AG09309 (cell line): Measurements from ENCODE around the gene CNPY2.
A peak's percentile ranks its signal among the peaks of the same experiment; 100 is the strongest.

Experiments used
- DNase-seq: peaks from one replicate; pipeline ENCODE4 v3.0.0-alpha.2; 2010; ENCODE audit warnings: low read depth
- H3K4me3 ChIP-seq: 2 replicates; pipeline ENCODE4 v1.5.1; 2011; ENCODE audit warnings: mild to moderate bottlenecking, low read depth, low read length, moderate library complexity; ENCODE audit not compliant: control insufficient read depth
- TF ChIP-seq, protein P1 (sequence below): IDR thresholded peaks from 2 replicates; pipeline ENCODE4 v1.5.1; 2011; ENCODE audit warnings: mild to moderate bottlenecking, low read depth, low read length, inconsistent platforms; ENCODE audit not compliant: insufficient read depth, control insufficient read depth; ENCODE audit errors: missing control alignments

The CNPY2 gene

DNA sequence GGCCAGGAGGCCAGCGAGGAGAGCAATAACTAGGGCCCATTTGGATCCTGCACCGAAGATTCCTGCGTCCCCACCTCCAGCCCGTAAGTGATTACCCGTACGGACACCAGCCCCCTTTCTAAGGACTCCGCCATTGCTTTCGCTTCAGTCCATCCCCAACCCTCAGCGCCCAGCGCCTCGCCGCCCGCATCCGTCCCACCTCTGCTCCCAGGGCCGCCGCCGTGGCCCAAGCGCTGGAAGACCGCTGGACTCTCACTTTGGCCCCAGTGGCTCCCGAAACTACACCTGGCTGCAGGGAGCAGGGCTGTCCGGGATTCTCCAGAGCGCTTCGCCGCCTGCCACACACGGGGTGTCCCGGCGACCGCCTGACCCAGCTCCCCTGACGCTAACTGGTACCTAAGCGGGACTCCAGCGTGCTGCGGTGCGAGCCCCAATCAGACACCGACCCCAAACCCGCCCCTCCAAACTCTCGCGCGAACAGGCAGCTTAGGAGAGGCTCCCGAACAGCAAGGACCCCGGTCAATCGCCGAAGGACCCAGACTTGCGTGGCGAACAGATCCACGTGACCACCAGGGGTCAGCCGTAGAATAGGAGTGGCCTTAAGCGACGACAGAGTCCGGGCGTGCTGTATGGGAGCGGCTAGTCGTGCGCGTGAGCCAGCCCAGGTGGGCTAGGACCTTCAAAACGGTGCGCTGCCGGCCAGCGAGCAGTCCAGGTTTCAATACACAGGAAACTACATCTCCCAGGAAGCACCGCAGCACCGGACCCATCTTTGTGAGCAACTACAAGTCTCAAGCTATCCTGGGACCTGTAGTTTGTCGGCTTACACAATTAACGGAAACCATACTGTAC, at the start of gene CNPY2:
Gene CNPY2, minus strand, starts transcription at position 367 of the 852 bp plus-strand sequence. CDS start 771 bp downstream, outside the sequence.
- TF ChIP-seq, protein P1, sequence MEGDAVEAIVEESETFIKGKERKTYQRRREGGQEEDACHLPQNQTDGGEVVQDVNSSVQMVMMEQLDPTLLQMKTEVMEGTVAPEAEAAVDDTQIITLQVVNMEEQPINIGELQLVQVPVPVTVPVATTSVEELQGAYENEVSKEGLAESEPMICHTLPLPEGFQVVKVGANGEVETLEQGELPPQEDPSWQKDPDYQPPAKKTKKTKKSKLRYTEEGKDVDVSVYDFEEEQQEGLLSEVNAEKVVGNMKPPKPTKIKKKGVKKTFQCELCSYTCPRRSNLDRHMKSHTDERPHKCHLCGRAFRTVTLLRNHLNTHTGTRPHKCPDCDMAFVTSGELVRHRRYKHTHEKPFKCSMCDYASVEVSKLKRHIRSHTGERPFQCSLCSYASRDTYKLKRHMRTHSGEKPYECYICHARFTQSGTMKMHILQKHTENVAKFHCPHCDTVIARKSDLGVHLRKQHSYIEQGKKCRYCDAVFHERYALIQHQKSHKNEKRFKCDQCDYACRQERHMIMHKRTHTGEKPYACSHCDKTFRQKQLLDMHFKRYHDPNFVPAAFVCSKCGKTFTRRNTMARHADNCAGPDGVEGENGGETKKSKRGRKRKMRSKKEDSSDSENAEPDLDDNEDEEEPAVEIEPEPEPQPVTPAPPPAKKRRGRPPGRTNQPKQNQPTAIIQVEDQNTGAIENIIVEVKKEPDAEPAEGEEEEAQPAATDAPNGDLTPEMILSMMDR = peak; percentile 7
- peak; percentile 79 for DNase-seq
- H3K4me3 ChIP-seq = peak within 1 kb of the TSS; percentile 99

GRCh38 chr12:56362130-56363059, 46.6 kb upstream of the CNPY2 start, which contains the start of gene APOF:
Gene APOF, minus strand, starts transcription at chr12:56362857. Its CDS starts 112 bp downstream, at chr12:56362745.
- TF ChIP-seq, protein P1 = no peak
- H3K4me3 ChIP-seq = no peak within 1 kb of the TSS
- no peak for DNase-seq

DNA sequence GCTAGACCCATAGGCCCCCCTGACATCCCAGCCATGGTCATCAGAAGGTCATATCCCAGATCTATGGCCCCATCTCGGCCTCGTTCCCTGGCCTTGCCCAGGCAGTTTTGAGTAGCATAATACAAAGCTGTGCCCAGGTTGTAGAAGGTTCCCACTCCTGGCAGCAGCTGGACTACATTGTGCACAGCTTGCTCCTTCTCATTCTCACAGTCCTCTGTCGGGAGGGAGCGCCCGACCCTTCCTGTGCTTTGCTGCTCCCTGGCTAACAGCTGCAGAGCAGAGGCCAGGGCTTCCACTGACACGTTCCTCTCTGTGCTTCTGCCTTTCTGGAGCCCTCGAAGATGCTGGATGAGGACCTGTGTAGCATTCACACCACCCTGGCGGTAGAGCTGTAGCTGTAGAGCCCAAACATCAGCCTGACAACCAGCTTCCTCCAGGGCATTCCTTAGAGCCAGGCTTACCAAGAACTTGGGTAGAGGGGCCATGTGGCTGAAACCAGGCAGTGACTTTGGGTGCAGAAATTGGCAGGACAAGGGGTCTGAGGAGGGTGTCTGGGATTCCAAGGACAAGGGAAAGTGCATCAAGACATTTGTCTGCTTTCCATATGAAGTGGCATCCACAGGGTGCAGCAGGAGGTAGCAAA, 45.8 kb upstream of the CNPY2 start:
- no peak for DNase-seq
- no peak overlapping the region for H3K4me3 ChIP-seq
- TF ChIP-seq, protein P1 = no peak

- DNase-seq = peak; percentile 100
- TF ChIP-seq, protein P1 = no peak
- H3K4me3 ChIP-seq = peak within 1 kb of the TSS; percentile 73
Observed at GRCh38 chr12:56359851-56360767, 44.3 kb upstream of the CNPY2 start, which contains the start of gene STAT2. Gene STAT2, minus strand, starts transcription at chr12:56360107. Its CDS starts 3,536 bp downstream, at chr12:56356571.

- DNase-seq = peak; percentile 62
- TF ChIP-seq, protein P1 = no peak
- H3K4me3 ChIP-seq = peak overlapping the region; percentile 73
Observed at GRCh38 chr12:56358836-56359532, 43.2 kb upstream of the CNPY2 start.
